Natural killer cell (primary cell): ENCODE measurements around the gene FOXC1. TPM values are rescaled to one million over a fixed set of nuclear protein-coding genes. Genes with fewer than 3 reads are reported as not detected.

Source experiments
- ATAC-seq, 3 donors: fragments of 150-1000 bp in 2 of 3; fragments of 200-7000 bp in 1 of 3; cut with Tn5 transposase; 1 replicate in 1 of 3; 2 replicates in 2 of 3; pipeline ENCODE4 v1.10.0; 2021; ENCODE audit warnings: mild to moderate bottlenecking in 2 of 3, moderate library complexity in 2 of 3
- DNase-seq, 2 donors: peaks; one replicate each; pipeline versions ENCODE4 v3.0.0 to v3.0.0-alpha.2; 2013 to 2021; ENCODE audit warnings: mixed read lengths in 1 of 2
- H3K27ac ChIP-seq: one replicate; pipeline ENCODE4 v1.5.1; 2013; ENCODE audit warnings: mild to moderate bottlenecking, low read length
- H3K27me3 ChIP-seq: one replicate; pipeline ENCODE4 v1.6.1; 2013; ENCODE audit warnings: low read length; ENCODE audit not compliant: control insufficient read depth, insufficient read depth
- H3K36me3 ChIP-seq: one replicate; pipeline ENCODE4 v1.6.1; 2013; ENCODE audit warnings: low read length; ENCODE audit not compliant: control insufficient read depth, insufficient read depth
- H3K4me1 ChIP-seq: one replicate; pipeline ENCODE4 v1.6.1; 2013; ENCODE audit warnings: low read length; ENCODE audit not compliant: control insufficient read depth, insufficient read depth
- H3K4me3 ChIP-seq: one replicate; pipeline ENCODE4 v1.5.1; 2013; ENCODE audit warnings: low read length
- H3K9me3 ChIP-seq: one replicate; pipeline ENCODE4 v1.6.1; 2013; ENCODE audit warnings: low read length; ENCODE audit not compliant: control insufficient read depth, insufficient read depth
- H3K27ac Mint-ChIP-seq, 2 donors: one replicate each; pipeline ENCODE4 v1.8.0; 2022; ENCODE audit warnings: mild to moderate bottlenecking in 2 of 2, mixed read lengths in 2 of 2, moderate library complexity in 1 of 2
- H3K27me3 Mint-ChIP-seq, 2 donors: one replicate each; pipeline ENCODE4 v1.8.0; 2022; ENCODE audit warnings: low read depth in 2 of 2, mixed read lengths in 2 of 2
- H3K36me3 Mint-ChIP-seq: one replicate; pipeline ENCODE4 v1.8.0; 2022; ENCODE audit warnings: mixed read lengths
- H3K4me1 Mint-ChIP-seq, 2 donors: one replicate each; pipeline ENCODE4 v1.8.0; 2022; ENCODE audit warnings: mixed read lengths in 2 of 2
- H3K4me3 Mint-ChIP-seq: one replicate; pipeline ENCODE4 v1.8.0; 2022; ENCODE audit warnings: mild to moderate bottlenecking, moderate library complexity, mixed read lengths
- H3K9me3 Mint-ChIP-seq, 2 donors: one replicate each; pipeline ENCODE4 v1.8.0; 2022; ENCODE audit warnings: mixed read lengths in 2 of 2
- CTCF ChIP-seq: fragments of 200-600 bp; IDR thresholded peaks from one replicate; pipeline ENCODE4 v1.8.0; 2022; ENCODE audit warnings: antibody characterized with exemption
- WGBS: methylation state at CpG from one replicate; pipeline ENCODE4 v1.1.7; 2013; ENCODE audit warnings: missing lambda C conversion rate; ENCODE audit not compliant: insufficient coverage; 5-methylcytosine and 5-hydroxymethylcytosine counted together
- intact Hi-C: fragments of 100-400 bp; cut with micrococcal nuclease; formaldehyde crosslinking; loops from one replicate; pipeline ENCODE4 v1.14.2; 2022
- total RNA-seq, 4 donors: library from RNA; stranded (reverse); fragments of 120-200 nt in 1 of 4; gene quantifications; one replicate each; pipeline versions ENCODE4 v1.2.3 to v1.2.4, GENCODE V29; 2013 to 2022

Gene FOXC1
- total RNA-seq, 3 donors from 2014 or later (not counting 1 experiment from before 2014, with no cell fraction given): 0.16 to 0.21 TPM; not detected in 1

GRCh38 chr6:1584146-1584545, 25.6 kb upstream of the FOXC1 start:
- H3K9me3 Mint-ChIP-seq: no peaks in the 10 kb centered on the region
- peaks cover 0 to 5% of the 10 kb centered on the region in 2 donors for H3K27me3 Mint-ChIP-seq
- H3K4me3 Mint-ChIP-seq: no peak overlapping the region
- no peaks in the 10 kb centered on the region for H3K4me1 ChIP-seq
- no peaks in the 10 kb centered on the region for H3K36me3 ChIP-seq
- no peak for ATAC-seq
- no peaks in the 10 kb centered on the region for H3K4me1 Mint-ChIP-seq
- no peaks in the 10 kb centered on the region for H3K9me3 ChIP-seq
- H3K4me3 ChIP-seq: no peak overlapping the region
- no peaks in the 10 kb centered on the region for H3K27me3 ChIP-seq
- no peaks in the 10 kb centered on the region for H3K36me3 Mint-ChIP-seq
- intact Hi-C loops: no loop called here
- no peak overlapping the region for H3K27ac ChIP-seq
- 88% methylated on average over 5 of the region's 5 CpGs for WGBS
- H3K27ac Mint-ChIP-seq: no peak overlapping the region
- no peak for DNase-seq
- no peak for TF ChIP-seq CTCF

- no peak for ATAC-seq
- TF ChIP-seq CTCF: no peak
- Histone ChIP-seq H3K4me1 (no peaks in the 10 kb centered on the region), H3K27ac (no peak overlapping the region), H3K36me3 (no peaks in the 10 kb centered on the region), H3K27me3 (no peaks in the 10 kb centered on the region), H3K9me3 (no peaks in the 10 kb centered on the region), H3K4me3 (no peak overlapping the region)
- no peaks in the 10 kb centered on the region for H3K9me3 Mint-ChIP-seq
- no peaks in the 10 kb centered on the region for H3K4me1 Mint-ChIP-seq
- intact Hi-C loops: no loop called here
- H3K4me3 Mint-ChIP-seq: no peak overlapping the region
- DNase-seq: no peak
- H3K27me3 Mint-ChIP-seq: peaks cover 4 to 6% of the 10 kb centered on the region in 2 donors
- H3K27ac Mint-ChIP-seq: no peak overlapping the region
- WGBS: 85% methylated on average over 14 of the region's 14 CpGs
- H3K36me3 Mint-ChIP-seq: no peaks in the 10 kb centered on the region
These were observed 24.6 kb upstream of the FOXC1 start for GRCh38 chr6:1584996-1585668.

- Histone ChIP-seq H3K27ac (no peak overlapping the region), H3K27me3 (no peaks in the 10 kb centered on the region), H3K36me3 (no peaks in the 10 kb centered on the region), H3K9me3 (no peaks in the 10 kb centered on the region), H3K4me1 (no peaks in the 10 kb centered on the region), H3K4me3 (no peak overlapping the region)
- no peak overlapping the region for H3K27ac Mint-ChIP-seq
- H3K4me3 Mint-ChIP-seq: no peak overlapping the region
- no peaks in the 10 kb centered on the region for H3K9me3 Mint-ChIP-seq
- peaks cover 4 to 7% of the 10 kb centered on the region in 2 donors for H3K27me3 Mint-ChIP-seq
- intact Hi-C loops: no loop called here
- no peak for DNase-seq
- no peak for ATAC-seq
- no peak for TF ChIP-seq CTCF
- no peaks in the 10 kb centered on the region for H3K4me1 Mint-ChIP-seq
- 92% methylated on average over 12 of the region's 12 CpGs for WGBS
- H3K36me3 Mint-ChIP-seq: no peaks in the 10 kb centered on the region
These were observed 24.1 kb upstream of the FOXC1 start for GRCh38 chr6:1585669-1586049.

- Mint-ChIP-seq H3K4me1 (no peaks in the 10 kb centered on the region), H3K9me3 (no peaks in the 10 kb centered on the region), H3K27me3 (peaks cover 4 to 7% of the 10 kb centered on the region in 2 donors), H3K4me3 (no peak overlapping the region), H3K27ac (no peak overlapping the region), H3K36me3 (no peaks in the 10 kb centered on the region)
- Histone ChIP-seq H3K9me3 (no peaks in the 10 kb centered on the region), H3K27ac (no peak overlapping the region), H3K4me1 (no peaks in the 10 kb centered on the region), H3K4me3 (no peak overlapping the region), H3K36me3 (no peaks in the 10 kb centered on the region), H3K27me3 (no peaks in the 10 kb centered on the region)
- TF ChIP-seq CTCF: no peak
- WGBS: 90% methylated on average over 5 of the region's 7 CpGs
- DNase-seq: no peak
- intact Hi-C loops: no loop called here
- ATAC-seq: no peak
These were observed 23.5 kb upstream of the FOXC1 start for GRCh38 chr6:1586256-1586655.
